ENCODE results near the gene TWNK. TPM values are rescaled to one million over a fixed set of nuclear protein-coding genes. Genes with fewer than 3 reads are reported as not detected.

TWNK gene
- total RNA-seq, 6 experiments from 2014 or later = 5.7 to 9.5 (median 7.0) TPM

GRCh38 chr10:101040851-101041250, 53.5 kb downstream of the TWNK start:
- Mint-ChIP-seq H3K27me3 (ENCODE audit: insufficient read depth) (peaks cover 1% of the 10 kb centered on the region), H3K27ac (peak overlapping the region; percentile 100), H3K4me3 (no peak overlapping the region; the same call in 1 of the 2 replicates), H3K9me3 (no peaks in the 10 kb centered on the region), H3K36me3 (ENCODE audit: low read depth) (peaks cover 23% of the 10 kb centered on the region), H3K4me1 (ENCODE audit: low read depth) (peaks cover 33% of the 10 kb centered on the region)
- DNase-seq = no peak
- TF ChIP-seq CTCF (IDR thresholded peaks at IDR 0.05) = no peak

- Mint-ChIP-seq H3K27ac (peak overlapping the region; percentile 100), H3K4me1 (ENCODE audit: low read depth) (peaks cover 37% of the 10 kb centered on the region), H3K9me3 (no peaks in the 10 kb centered on the region), H3K4me3 (no peak overlapping the region; the same call in 1 of the 2 replicates), H3K36me3 (ENCODE audit: low read depth) (peaks cover 19% of the 10 kb centered on the region), H3K27me3 (ENCODE audit: insufficient read depth) (peaks cover 2% of the 10 kb centered on the region)
- peak; percentile 91 for TF ChIP-seq CTCF (IDR thresholded peaks at IDR 0.05)
- DNase-seq = peak; percentile 82
Measured at GRCh38 chr10:101041252-101041761, 54.0 kb downstream of the TWNK start.

- TF ChIP-seq CTCF (IDR thresholded peaks at IDR 0.05) = no peak
- Mint-ChIP-seq H3K4me1 (ENCODE audit: low read depth) (peaks cover 45% of the 10 kb centered on the region), H3K27ac (peak overlapping the region; percentile 100), H3K27me3 (ENCODE audit: insufficient read depth) (peaks cover 7% of the 10 kb centered on the region), H3K36me3 (ENCODE audit: low read depth) (peaks cover 17% of the 10 kb centered on the region), H3K9me3 (no peaks in the 10 kb centered on the region), H3K4me3 (peak overlapping the region; percentile 97)
- DNase-seq = no peak
Measured at GRCh38 chr10:101042118-101042517, 54.8 kb downstream of the TWNK start.

GRCh38 chr10:101042667-101043362, 55.5 kb downstream of the TWNK start:
- no peaks in the 10 kb centered on the region for H3K9me3 Mint-ChIP-seq
- H3K4me3 Mint-ChIP-seq = peak overlapping the region; percentile 97
- no peak for TF ChIP-seq CTCF (IDR thresholded peaks at IDR 0.05)
- peaks cover 8% of the 10 kb centered on the region for H3K27me3 Mint-ChIP-seq (ENCODE audit: insufficient read depth)
- peaks cover 10% of the 10 kb centered on the region for H3K36me3 Mint-ChIP-seq (ENCODE audit: low read depth)
- peak; percentile 94 for DNase-seq
- H3K4me1 Mint-ChIP-seq (ENCODE audit: low read depth) = peaks cover 48% of the 10 kb centered on the region
- H3K27ac Mint-ChIP-seq = peak overlapping the region; percentile 100

GRCh38 chr10:101043363-101043707, 56.0 kb downstream of the TWNK start:
- Mint-ChIP-seq H3K36me3 (ENCODE audit: low read depth) (peaks cover 5% of the 10 kb centered on the region), H3K4me1 (ENCODE audit: low read depth) (peaks cover 49% of the 10 kb centered on the region), H3K4me3 (peak overlapping the region; percentile 97), H3K27me3 (ENCODE audit: insufficient read depth) (peaks cover 8% of the 10 kb centered on the region), H3K9me3 (no peaks in the 10 kb centered on the region), H3K27ac (peak overlapping the region; percentile 100)
- no peak for DNase-seq
- TF ChIP-seq CTCF (IDR thresholded peaks at IDR 0.05) = no peak

Small RNA genes lying within 50 kb of the gene (microRNA-seq; reads per million reads assigned to microRNA genes)
- gene MIR608 = not detected

Other genes starting within 250 kb of the TWNK start
- gene PAX2, start 242.0 kb upstream of the TWNK start, total RNA-seq (2021; fragmentation: NEBNext Ultra II Directional; extraction: Animal tissue kit (Norgen Biotek cat#: 25700)) = not detected
- 10 to 100 TPM; 15.8 to 23.2 (median 20.9) TPM for gene SLF2, start 74.6 kb upstream of the TWNK start, total RNA-seq (2021; fragmentation: NEBNext Ultra II Directional; extraction: Animal tissue kit (Norgen Biotek cat#: 25700))
- gene SEMA4G, start 18.0 kb upstream of the TWNK start, total RNA-seq (2021; fragmentation: NEBNext Ultra II Directional; extraction: Animal tissue kit (Norgen Biotek cat#: 25700)) = 1 to 10 TPM; 1.2 to 2.2 (median 1.9) TPM
- 100 to 1,000 TPM; 101 to 120 (median 115) TPM for gene MRPL43, start within 50 bp of the TWNK start, total RNA-seq (2021; fragmentation: NEBNext Ultra II Directional; extraction: Animal tissue kit (Norgen Biotek cat#: 25700))
- 10 to 100 TPM; 66.8 to 80.5 (median 74.6) TPM for gene LZTS2, start 12.3 kb downstream of the TWNK start, total RNA-seq (2021; fragmentation: NEBNext Ultra II Directional; extraction: Animal tissue kit (Norgen Biotek cat#: 25700))
- gene PDZD7, start 43.6 kb downstream of the TWNK start, total RNA-seq (2021; fragmentation: NEBNext Ultra II Directional; extraction: Animal tissue kit (Norgen Biotek cat#: 25700)) = 1 to 10 TPM; 1.1 to 1.9 (median 1.2) TPM
- gene SFXN3, start 43.7 kb downstream of the TWNK start, total RNA-seq (2021; fragmentation: NEBNext Ultra II Directional; extraction: Animal tissue kit (Norgen Biotek cat#: 25700)) = 10 to 100 TPM; 44.1 to 57.4 (median 50.5) TPM
- 10 to 100 TPM; 14.5 to 21.1 (median 19.9) TPM for gene KAZALD1, start 74.4 kb downstream of the TWNK start, total RNA-seq (2021; fragmentation: NEBNext Ultra II Directional; extraction: Animal tissue kit (Norgen Biotek cat#: 25700))
- gene TLX1, start 143.8 kb downstream of the TWNK start, total RNA-seq (2021; fragmentation: NEBNext Ultra II Directional; extraction: Animal tissue kit (Norgen Biotek cat#: 25700)) = not detected
- not detected for gene LBX1, start 241.9 kb downstream of the TWNK start, total RNA-seq (2021; fragmentation: NEBNext Ultra II Directional; extraction: Animal tissue kit (Norgen Biotek cat#: 25700))

All from HFFc6 (cell line).